T-helper 1 cell (primary cell): ENCODE results near the gene MYO9A.
"Not testable (repeated sequence)": the region's sequence is repeated elsewhere in the genome, so short reads cannot be mapped to it uniquely, and the experiment has no call there.

Source experiments
- DNase-seq, 5 donors: peaks; one replicate each; pipeline ENCODE4 v3.0.0-alpha.2; 2012 to 2020

The MYO9A gene

GRCh38 chr15:71939981-71940588 lies 177.9 kb downstream of the MYO9A start:
- no peak for DNase-seq

- no peak for DNase-seq
Observed at GRCh38 chr15:71937650-71938311, 180.2 kb downstream of the MYO9A start.

GRCh38 chr15:71934446-71934845 lies 183.5 kb downstream of the MYO9A start:
- DNase-seq: no peak

- no peak for DNase-seq
Observed at GRCh38 chr15:71932689-71933088, 185.3 kb downstream of the MYO9A start.

- no peak for DNase-seq
Observed at GRCh38 chr15:71931261-71931660, 186.7 kb downstream of the MYO9A start.

GRCh38 chr15:71925145-71925544 lies 192.8 kb downstream of the MYO9A start:
- no peak for DNase-seq

- no peak for DNase-seq
Observed at GRCh38 chr15:71921191-71921590, 196.8 kb downstream of the MYO9A start.

- no peak for DNase-seq
Observed at GRCh38 chr15:71920573-71920972, 197.4 kb downstream of the MYO9A start.

GRCh38 chr15:71916834-71917233 lies 201.1 kb downstream of the MYO9A start:
- DNase-seq: no peak

- DNase-seq: peak in 1 of 5 donors; percentile 2
Observed at GRCh38 chr15:71914092-71914491, 203.9 kb downstream of the MYO9A start.

GRCh38 chr15:71899674-71900073 lies 218.3 kb downstream of the MYO9A start:
- DNase-seq: no peak

- DNase-seq: no peak
Observed at GRCh38 chr15:71893691-71894090, 224.3 kb downstream of the MYO9A start.

- DNase-seq: no peak
Observed at GRCh38 chr15:71892335-71892734, 225.6 kb downstream of the MYO9A start.

- no peak for DNase-seq
Observed at GRCh38 chr15:71891026-71891425, 226.9 kb downstream of the MYO9A start.

GRCh38 chr15:71889947-71890346 lies 228.0 kb downstream of the MYO9A start:
- no peak for DNase-seq

- no peak for DNase-seq
Observed at GRCh38 chr15:71889385-71889784, 228.6 kb downstream of the MYO9A start.

GRCh38 chr15:71888797-71889196 lies 229.2 kb downstream of the MYO9A start:
- DNase-seq: no peak

- no peak for DNase-seq
Observed at GRCh38 chr15:71885390-71885789, 232.6 kb downstream of the MYO9A start.

- DNase-seq: no peak
Observed at GRCh38 chr15:71883447-71883846, 234.5 kb downstream of the MYO9A start.

- DNase-seq: no peak
Observed at GRCh38 chr15:71880276-71880675, 237.7 kb downstream of the MYO9A start.

GRCh38 chr15:71874245-71874644 lies 243.7 kb downstream of the MYO9A start:
- no peak for DNase-seq

- not testable (repeated sequence) for DNase-seq
Observed at GRCh38 chr15:71858232-71858631, 259.7 kb downstream of the MYO9A start.

- DNase-seq: no peak
Observed at GRCh38 chr15:71853543-71853942, 264.4 kb downstream of the MYO9A start.

- no peak for DNase-seq
Observed at GRCh38 chr15:71844916-71845315, 273.0 kb downstream of the MYO9A start.

GRCh38 chr15:71841563-71841962 lies 276.4 kb downstream of the MYO9A start:
- no peak for DNase-seq
